OCI-M2 (cell line): ENCODE results near the gene DCP1B.

ENCODE experiments used
- DNase-seq: peaks from one replicate; lab custom pipeline; 2025; ENCODE audit not compliant: unreplicated experiment; lab: John Stamatoyannopoulos, UW

Gene DCP1B

DNA sequence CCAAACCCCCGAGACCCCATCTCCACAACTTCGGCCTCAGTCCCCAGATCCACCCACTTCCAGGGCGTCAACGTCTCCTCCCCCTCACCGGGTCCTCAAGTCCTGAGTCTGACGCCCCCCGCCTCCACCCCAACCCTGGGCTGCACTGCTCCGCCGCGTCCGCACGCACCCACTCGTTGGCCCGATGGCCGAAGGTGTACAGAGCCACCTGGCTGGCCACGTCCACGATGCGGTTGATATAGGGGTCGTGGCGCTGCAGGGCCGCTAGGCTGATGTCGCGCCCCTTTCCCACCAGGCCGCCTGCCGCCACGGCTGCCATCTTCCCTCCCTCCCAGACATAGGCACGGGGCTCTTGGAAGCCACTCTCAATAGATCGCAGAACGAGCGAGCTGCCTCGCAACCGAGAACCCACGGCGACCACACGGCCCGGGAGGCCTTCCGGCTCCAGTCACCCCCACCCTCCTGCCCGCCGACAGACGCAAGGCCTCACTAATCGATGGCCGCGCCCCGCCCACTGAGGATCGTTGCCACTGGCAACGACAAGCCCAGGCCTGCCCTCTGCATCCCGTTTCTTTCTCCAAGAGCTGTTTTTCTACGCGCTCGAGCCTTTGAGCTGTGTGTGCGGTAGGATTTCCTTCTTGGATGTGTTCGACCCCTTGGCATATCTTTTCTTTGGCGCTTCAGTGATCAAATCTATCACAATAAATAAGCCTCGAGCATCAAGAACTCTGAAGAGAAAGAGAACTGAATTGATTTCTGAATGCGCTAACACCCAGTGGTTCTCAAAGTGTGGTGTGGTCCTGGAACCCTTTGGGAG lies at the start of gene DCP1B:
Gene DCP1B, minus strand, starts transcription at position 345 of the 817 bp plus-strand sequence. Its CDS starts 26 bp downstream, at position 319.
- DNase-seq: no peak

DNA sequence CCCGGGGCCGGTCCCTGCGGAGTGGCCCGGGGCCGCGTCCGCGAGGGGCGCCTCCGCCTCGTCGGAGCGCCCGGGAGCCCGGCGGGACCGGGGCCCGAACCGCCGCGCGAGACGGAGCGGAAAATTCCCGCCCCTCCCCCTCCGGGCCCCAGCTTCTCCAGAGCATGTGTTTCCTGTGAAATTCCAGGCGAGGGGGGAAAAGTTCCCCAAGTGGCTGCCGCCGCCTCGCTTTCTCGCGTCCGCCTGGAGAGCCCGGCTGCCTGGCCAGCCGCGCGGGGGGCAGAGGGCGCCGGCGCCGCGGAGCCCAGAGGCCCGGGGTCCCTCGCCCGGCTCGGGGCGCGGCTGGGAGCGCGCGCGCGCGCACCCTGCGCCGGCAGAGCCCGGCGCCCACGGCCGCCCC lies 49.4 kb upstream of the DCP1B start:
- no peak for DNase-seq

DNA sequence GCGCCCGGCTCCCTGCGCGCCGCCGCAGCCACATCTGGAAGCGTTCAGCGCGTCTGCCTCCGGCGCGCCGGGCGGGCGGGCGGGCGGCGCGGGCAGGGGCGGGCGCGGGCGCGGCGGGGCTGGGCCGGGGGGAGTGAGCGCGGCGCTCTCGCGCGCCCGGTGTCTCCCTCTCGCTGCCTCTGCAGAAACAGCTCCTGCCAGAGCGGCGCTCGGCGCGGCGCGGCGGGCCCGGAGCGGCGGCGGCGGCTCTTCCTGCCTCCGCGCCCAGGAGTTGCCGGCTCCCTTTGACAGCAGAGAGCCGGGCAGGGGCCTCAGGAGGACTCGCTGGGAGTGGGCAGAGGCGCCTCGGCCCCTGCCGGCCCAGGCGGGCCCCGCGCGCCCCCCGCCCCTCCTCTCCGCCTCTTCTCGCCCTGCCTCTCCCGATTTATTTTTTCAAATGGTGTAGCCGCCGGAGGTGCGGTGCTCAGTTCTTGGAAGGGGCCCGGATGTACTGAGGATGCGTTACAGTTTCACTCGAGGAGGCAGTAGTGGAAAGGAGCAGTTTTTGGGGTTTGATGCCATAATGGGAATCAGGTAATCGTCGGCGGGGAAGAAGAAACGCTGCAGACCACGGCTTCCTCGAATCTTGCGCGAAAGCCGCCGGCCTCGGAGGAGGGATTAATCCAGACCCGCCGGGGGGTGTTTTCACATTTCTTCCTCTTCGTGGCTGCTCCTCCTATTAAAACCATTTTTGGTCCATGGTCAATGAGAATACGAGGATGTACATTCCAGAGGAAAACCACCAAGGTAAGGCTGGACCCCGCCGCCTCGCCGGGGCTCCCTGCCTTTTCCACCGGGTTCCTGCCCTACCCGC lies 48.8 kb upstream of the DCP1B start, which contains the start of gene CACNA1C:
Gene CACNA1C, plus strand, starts transcription at position 162 of the 853 bp plus-strand sequence. Its CDS starts 576 bp downstream, at position 738.
- DNase-seq: no peak

DNA sequence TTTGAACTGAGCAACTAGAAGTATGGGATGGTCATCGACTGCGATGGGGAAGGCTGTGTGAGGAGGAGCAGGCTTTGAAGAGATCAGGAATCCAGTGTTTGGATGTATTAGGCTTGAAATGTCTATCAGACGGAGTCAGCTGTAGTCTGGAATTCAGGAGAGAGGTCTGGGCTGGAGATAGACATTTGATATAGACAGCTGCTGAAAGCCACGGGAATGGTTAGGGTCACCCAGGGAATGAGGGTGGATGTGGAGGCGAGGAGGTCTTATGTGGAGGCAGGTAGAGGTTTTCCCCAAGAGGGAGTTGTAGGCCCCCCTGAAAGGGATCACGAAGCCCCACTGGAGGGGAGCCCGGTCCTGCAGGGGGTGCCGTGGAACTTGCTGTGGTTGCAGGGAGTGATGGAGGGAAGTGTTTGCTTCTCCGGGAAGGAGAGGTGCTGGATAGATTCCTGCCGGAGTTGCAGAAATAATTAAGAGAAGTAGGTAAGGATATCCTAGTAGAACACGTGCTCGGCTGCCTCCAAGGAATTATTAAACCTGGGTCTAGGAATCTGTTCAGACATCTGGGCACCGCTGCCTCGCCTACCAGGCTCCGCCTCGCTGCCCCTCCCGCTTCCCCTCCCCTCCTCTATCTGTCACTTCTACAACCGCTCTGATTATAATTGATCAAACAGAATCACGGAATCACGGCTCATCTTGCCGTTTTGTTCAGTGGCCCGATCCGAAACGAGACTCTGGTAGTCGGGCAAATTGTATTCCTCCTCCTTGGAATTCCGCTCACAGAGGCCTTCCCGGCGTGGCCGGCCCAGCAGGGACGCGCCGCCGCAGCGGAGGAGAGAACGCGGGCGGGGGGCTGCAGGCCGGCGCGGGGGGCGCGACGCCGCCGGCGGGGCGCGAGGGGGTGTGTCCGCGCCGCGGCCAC lies 47.7 kb upstream of the DCP1B start:
- no peak for DNase-seq

DNA sequence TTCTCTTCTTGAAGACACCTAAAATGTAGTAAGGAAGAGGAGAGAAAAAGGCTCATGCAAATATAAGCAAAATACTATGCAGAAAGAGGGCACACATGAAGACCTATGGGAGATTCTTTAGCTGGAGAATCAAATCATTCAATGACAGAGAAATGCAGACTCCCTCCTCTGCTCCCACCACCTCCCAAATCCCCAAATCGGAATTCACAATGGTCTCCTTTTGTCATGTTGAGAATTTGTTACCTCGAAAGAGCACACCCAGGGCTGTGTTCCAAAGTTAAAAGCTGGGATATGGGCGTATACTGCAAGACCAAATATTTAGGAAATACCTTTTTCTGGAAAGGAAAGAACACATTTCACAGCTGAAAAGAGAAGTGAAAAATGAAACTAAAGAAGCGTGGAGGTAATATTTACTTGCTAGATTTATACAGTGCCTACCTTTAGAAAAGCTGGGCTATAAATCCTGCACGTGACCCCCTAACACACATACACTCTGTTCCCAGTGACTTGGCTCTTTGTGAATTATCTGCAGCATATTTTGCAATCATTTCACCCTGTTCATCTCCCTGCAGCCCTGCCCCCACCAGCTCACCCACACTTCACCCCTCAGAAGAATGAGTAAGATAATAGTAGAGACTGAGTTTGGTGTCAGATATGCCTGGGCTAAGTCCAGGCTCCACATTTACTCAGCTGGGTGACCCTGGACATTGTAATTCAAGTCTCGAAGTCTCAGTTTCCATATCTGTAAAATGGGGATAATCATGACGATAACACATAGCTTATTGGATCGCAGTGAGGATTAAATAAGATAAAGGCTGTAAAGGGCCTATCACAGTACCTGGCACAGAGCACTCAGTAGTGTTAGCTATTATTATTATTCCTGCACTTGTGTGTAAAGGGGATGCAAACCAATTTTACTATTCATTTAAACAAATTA lies 45.6 kb upstream of the DCP1B start:
- DNase-seq: no peak

DNA sequence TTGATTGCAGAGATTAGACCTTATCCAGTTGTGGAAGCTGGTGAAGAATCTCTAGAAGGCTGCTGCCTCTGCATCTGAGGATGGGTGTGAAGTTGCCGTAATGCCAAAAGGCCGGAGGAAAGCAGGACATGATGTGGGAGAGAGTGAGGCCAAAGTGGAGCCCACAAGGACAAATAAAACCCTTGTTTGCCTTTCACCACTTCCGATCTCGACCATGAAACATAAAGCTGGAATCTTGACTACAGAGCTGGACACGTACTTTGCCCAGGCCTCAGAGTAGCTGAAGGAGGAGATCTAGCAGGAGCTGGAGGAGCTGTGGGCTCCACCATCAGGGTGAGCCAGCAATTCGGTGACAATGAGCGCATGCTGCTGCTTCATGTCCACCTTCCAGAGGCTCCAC lies 43.5 kb upstream of the DCP1B start:
- no peak for DNase-seq

DNA sequence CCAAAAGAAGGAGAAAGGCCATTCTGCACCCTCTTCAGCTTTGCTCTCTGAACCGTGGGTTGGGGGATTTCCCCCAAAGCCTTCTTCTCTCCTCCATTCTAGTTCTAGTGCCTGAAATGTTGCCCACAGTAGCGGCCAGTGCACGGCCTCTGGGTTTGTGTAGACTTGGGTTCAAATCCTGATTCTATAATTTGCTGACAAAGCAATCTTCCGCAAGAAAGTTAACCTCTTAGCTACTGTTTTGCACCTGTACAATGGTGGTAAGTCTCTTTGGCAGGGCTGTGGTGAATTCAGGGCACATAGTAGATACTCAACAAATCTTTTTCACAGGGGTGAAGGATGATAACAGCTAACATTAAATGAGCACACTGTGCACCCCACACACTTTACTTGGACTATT lies 42.7 kb upstream of the DCP1B start:
- DNase-seq: no peak

DNA sequence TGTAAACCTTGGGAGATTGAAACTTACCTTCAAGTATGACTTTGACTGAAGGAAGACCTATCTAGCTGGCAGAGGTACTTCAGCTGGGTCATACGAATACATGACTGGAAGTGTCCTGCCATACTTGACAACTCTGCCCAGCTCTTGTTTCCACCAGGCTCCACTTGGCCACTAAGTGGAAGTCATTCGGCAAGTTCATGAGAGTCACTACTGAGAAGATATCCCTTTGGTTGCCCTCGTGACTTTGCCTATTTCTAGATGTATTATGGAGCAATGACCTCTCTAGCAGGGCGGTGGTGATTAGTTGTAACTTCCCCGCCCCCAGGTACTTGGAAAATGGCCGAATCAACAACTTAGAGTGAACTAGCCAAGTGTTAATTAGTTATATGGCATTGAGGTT lies 39.9 kb upstream of the DCP1B start:
- DNase-seq: no peak

DNA sequence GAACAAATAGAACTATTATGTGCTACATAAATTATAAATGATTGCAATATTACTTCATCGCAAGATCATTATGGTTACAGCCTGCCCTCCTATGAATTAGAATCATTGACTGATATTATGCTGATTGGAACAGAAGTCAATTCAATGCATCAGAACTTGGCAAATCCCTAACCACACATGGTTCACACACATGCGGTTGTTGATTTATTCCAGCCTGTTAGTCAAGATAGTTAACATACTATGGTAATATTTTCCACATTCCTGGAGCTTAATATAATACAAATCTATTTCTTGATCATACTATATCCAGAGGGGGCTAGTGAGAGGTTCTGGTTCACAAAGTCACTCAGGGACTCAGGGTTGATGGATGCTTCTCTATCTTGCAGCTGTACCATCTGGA lies 38.8 kb upstream of the DCP1B start:
- no peak for DNase-seq

DNA sequence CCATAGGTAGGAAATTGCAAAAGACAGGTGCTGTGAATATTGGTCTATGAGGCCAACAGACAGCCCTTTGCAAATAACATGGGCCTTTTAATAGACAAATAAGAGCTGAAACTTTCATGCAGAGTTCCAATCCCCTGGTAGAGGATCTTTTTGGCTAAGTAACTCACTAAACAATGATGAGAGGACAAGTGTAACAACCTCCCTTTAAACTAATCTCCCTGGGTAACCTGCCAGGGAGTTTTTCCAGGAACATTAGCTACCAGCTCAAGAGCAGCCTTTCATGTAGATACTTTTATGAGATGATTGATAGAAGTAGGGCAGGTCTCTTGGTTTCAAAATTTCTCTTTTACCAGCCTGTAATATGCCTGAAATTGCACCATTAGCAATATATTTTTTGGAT lies 34.8 kb upstream of the DCP1B start:
- no peak for DNase-seq

DNA sequence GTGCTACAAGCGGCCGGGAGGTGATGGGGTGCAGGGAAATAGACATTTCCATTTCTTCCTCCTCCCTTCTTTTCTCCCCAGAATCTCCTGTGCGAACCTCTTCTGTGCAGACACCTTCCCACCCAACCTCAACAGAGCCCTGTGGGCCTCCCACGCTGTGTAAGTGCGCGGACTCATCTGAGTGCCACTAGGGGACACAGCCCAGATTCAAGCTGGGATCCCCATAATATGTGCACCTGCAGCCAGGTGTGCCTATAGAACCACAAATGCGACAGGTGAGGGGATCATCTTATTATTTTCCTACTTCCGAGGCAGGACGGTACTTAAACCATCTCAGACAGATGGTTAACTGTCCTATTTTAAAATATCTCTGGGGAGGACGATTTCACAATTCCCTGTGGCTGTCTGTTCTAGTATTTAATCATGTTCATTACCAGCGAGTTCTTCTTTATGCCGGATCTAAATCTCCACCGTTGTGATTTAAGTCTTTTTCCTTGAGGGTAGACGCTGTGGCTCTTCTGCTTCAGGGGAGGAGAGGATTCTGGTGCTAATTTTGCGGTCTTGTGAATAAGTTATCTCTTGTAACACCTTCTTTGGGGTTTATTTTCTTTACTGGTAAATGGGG lies 31.3 kb upstream of the DCP1B start:
- no peak for DNase-seq

DNA sequence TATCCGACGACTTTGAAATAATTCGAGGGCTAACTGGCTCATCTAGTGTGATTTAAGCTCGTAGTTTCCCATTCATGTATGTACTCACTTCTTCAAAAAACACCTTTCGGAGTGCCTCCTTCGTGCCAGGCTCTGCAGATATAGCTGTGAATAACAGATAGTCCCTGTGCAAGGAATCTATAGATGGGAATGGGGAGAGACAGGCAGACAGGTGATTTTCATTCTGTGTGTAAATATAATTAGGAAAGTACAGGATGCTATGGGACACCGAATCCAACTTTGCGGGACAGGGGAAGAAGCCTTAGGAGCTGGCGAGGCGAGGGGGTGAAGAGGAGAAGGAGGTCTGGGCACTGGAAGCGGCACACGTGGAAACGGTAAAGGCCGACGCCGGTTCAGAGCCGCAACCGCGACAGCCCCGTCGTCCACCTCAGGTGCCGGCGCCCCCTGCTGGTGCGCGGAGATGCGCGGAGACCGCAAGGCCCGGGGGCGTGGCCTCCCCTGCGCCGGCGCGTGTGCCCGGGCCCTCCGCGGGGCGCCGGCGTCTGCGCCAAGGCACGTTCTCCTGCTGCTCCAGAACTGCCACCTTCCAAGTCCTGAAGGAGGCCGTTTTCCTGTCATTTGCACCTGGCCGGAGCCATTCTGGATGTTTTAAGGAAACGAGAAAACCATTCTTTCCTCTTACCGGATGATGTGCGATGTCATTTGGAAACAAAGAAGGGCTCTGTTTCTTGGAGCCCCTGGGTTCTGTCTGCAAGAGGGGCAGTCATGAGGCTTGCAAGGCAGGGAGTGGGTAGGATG lies 30.6 kb upstream of the DCP1B start:
- DNase-seq: no peak

DNA sequence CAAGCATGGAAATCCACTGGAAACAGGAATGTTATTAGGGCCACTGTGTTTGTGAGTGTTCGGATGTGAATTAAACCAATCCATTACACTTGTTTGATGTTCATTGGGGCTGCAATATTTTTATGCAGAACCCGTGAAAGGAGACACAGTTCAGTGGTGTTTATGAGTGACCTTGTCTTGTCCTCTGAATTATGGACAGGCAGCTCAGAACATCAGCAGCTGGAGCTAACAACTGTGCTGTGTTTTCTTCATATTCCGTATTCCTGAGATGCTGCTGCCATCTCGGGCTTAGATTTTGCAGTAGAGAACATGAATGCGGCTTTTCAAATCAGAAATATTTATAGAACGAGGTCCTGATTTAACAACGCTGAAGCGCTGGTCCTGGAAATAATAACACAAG lies 28.2 kb upstream of the DCP1B start:
- no peak for DNase-seq

DNA sequence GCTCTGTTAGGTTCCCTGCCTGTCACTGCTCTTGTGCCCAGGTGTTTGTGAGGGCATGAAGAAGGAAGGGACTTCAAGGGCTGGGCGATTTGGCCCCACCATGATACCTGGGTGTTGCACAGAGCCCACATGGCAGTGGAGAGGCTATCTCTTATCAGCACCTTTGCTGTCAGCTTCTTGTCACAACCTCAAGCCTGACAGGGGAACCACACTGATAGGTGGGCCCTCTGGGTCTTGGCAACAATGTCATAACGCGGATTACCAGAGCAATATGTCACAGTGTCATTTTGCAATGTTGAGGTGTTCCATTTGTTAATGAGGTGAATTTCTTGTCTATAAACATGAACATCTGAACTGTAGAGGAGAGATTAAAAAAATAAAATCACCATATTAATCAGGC lies 25.6 kb upstream of the DCP1B start:
- no peak for DNase-seq

DNA sequence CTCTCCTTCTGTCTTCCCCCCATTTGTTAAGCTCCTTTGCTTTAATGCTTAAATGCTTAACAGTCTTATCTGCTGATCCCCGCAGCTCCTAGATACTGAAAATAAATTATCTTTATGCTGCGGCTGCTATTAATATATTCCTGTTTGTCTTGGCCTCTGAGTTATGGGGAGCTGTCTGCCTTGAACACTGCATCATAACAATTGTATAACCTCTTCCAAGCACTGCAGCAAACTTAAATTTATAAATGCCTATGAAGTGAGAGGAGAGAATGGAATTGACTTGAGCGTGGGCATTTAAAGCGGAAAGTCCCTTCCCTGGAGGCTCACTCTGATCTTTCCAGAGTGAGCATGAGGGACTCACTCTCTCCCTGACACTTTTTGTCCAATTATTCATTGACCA lies 23.1 kb upstream of the DCP1B start:
- DNase-seq: no peak

DNA sequence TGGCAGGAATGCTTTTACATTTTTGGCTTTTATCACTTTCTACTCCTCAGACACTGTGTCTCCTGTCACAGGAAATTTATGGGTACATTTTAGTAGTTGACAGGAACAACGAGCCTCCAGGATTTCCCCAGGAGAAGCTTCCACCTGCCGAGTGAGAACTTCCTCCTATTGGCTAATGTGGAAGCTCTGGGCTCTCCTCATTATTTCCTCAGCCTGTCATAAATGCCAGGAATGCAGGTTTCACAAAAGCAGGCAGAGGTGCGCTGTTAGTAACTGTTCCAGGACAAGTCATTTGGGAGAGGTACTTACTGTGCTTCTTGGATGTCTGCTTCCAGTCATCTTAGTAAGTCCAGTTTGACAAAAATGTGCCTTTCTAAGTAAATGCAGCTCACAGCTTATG lies 19.1 kb upstream of the DCP1B start:
- DNase-seq: no peak

DNA sequence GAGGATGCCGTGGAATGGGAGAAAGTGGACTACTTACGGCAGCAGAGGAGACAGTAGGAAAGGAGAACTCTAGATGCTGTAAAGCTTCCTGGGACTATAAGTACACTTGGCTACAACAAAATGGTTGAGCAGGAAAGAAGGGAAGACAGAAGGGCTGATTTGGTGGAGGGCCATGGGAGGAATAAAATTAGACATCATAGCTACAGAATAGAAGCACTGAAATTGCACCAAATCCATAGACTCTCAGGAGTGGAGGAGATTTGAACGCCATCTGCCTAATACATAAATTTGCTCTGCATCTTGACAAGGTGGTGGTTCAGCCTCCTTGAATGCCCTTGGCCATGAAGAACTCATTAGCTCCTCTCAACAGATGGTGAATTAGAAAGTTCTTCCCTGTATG lies 16.3 kb upstream of the DCP1B start:
- no peak for DNase-seq

DNA sequence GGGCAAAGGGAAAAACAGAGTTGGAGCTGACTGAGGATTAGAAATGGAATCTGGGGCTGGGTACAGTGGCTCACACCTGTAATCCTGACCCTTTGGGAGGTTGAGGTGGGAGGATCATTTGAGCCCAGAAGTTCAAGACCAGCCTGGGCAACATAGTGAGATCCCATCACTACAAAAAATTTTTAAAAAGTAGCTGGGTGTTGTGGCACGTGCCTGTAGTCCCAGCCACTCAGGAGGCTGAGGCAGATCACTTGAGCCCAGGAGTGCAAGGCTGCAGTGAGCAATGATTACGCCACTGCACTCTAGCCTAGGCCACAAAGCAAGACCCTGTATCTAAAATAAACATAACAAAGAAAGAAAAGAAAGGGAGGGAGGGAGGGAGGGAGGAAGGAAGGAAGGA lies 14.9 kb upstream of the DCP1B start:
- DNase-seq: no peak

DNA sequence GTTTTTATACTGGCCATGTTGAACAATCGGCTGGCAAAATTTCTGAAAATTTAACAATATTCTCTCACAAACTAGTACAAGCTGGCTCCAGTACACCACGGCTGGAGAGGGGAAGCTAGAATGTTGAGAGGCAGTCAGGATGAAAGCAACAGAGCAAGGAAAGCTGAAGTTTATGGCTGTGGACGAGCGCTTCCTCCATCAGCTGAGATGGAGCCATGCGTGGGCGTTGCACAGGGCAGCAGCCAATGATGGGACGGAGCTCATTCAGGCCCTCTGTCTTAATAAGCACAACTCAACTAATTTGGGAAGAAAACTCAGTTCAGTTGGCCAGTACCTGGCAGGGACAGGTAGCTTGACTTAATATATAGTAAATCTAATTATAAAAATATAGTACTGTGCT lies 14.1 kb upstream of the DCP1B start:
- no peak for DNase-seq
